SK-N-SH (cell line): ENCODE data around the gene FADS2. TPM values are rescaled to one million over a fixed set of nuclear protein-coding genes. Genes with fewer than 3 reads are reported as not detected.

Source experiments
- CTCF ChIA-PET: fragments of 300-600, 350-600 bp; formaldehyde crosslinking; extraction: SDS; loops from one replicate; lab custom pipeline; 2021; lab: Yijun Ruan, JAX
- POLR2A ChIA-PET: fragments of 350-600 bp; sonication (Branson Sonifier 250); formaldehyde crosslinking; extraction: SDS; loops from one replicate; lab custom pipeline; 2020; ENCODE audit warnings: antibody characterized with exemption, inconsistent platforms; lab: Yijun Ruan, JAX
- DNase-seq: peaks from one replicate; pipeline ENCODE4 v3.0.0; 2012
- H2AFZ ChIP-seq: fragments of 200-600 bp; sonication (generic); 2 replicates; pipeline ENCODE4 v1.8.1; 2016; ENCODE audit warnings: antibody characterized with exemption, mild to moderate bottlenecking, low read depth
- H3F3A ChIP-seq: fragments of 200-600 bp; sonication (generic); replicated peaks from 2 replicates; pipeline ENCODE3; 2016; ENCODE audit warnings: antibody characterized with exemption, mild to moderate bottlenecking; ENCODE audit not compliant: insufficient read depth
- H3K27ac ChIP-seq, 2 experiments: fragments of 200-500 bp in 1 of 2; fragments of 200-600 bp in 1 of 2; sonication (Bioruptor generic) in 1 of 2; sonication (generic), shearing (Covaris generic) in 1 of 2; 2 replicates each; pipeline versions ENCODE4 v1.5.1 to v1.6.1; 2014 to 2016; ENCODE audit warnings: low read depth in 2 of 2, inconsistent platforms in 1 of 2, low read length in 1 of 2, mild to moderate bottlenecking in 1 of 2, mixed read lengths in 1 of 2
- H3K27me3 ChIP-seq: fragments of 200-600 bp; sonication (generic), shearing (Covaris generic); 2 replicates; pipeline ENCODE4 v1.6.1; 2016; ENCODE audit warnings: mixed run types; ENCODE audit not compliant: insufficient read depth
- H3K36me3 ChIP-seq, 2 experiments: fragments of 200-500 bp in 1 of 2; fragments of 200-600 bp in 1 of 2; sonication (Bioruptor generic) in 1 of 2; sonication (generic) in 1 of 2; replicated peaks in 1 of 2; 2 replicates each; pipeline versions ENCODE3 to v1.5.1; 2014 to 2016; ENCODE audit warnings: low read length in 1 of 2, mild to moderate bottlenecking in 1 of 2; ENCODE audit not compliant: insufficient read depth in 2 of 2, control insufficient read depth in 1 of 2
- H3K4me1 ChIP-seq, 2 experiments: fragments of 200-500 bp in 1 of 2; fragments of 200-600 bp in 1 of 2; sonication (Bioruptor generic) in 1 of 2; sonication (generic), shearing (Covaris generic) in 1 of 2; 2 replicates each; pipeline versions ENCODE4 v1.5.1 to v1.6.1; 2014 to 2016; ENCODE audit warnings: low read depth in 1 of 2, low read length in 1 of 2, mixed run types in 1 of 2; ENCODE audit not compliant: insufficient read depth in 2 of 2, control insufficient read depth in 1 of 2
- H3K4me2 ChIP-seq: fragments of 200-600 bp; sonication (generic), shearing (Covaris generic); 2 replicates; pipeline ENCODE4 v1.6.1; 2017; ENCODE audit warnings: mixed run types
- H3K4me3 ChIP-seq, 2 experiments: fragments of 200-500 bp in 1 of 2; fragments of 200-600 bp in 1 of 2; sonication (Bioruptor generic) in 1 of 2; sonication (generic), shearing (Covaris generic) in 1 of 2; 2 replicates each; pipeline versions ENCODE4 v1.5.1 to v1.8.1; 2014 to 2016; ENCODE audit warnings: low read depth in 2 of 2, inconsistent platforms in 1 of 2, low read length in 1 of 2, mild to moderate bottlenecking in 1 of 2, mixed read lengths in 1 of 2, moderate library complexity in 1 of 2
- H3K79me2 ChIP-seq: fragments of 200-600 bp; sonication (generic); 2 replicates; pipeline ENCODE4 v1.8.1; 2017; ENCODE audit warnings: mild to moderate bottlenecking; ENCODE audit not compliant: insufficient read depth
- H3K9ac ChIP-seq: fragments of 200-600 bp; sonication (generic); 2 replicates; pipeline ENCODE4 v1.6.1; 2017; ENCODE audit warnings: mixed run types
- H3K9me2 ChIP-seq: fragments of 200-600 bp; sonication (generic); 2 replicates; pipeline ENCODE4 v1.6.1; 2017; ENCODE audit warnings: mixed run types
- H3K9me3 ChIP-seq: fragments of 200-600 bp; sonication (generic); 2 replicates; pipeline ENCODE4 v1.6.1; 2017; ENCODE audit warnings: mixed run types, mild to moderate bottlenecking, moderate library complexity
- H4K20me1 ChIP-seq: fragments of 200-600 bp; sonication (generic); 2 replicates; pipeline ENCODE4 v1.6.1; 2017; ENCODE audit warnings: mild to moderate bottlenecking, mixed run types; ENCODE audit not compliant: insufficient read depth
- CHD2 ChIP-seq: fragments of 150-350 bp; IDR thresholded peaks from 2 replicates; pipeline ENCODE4 v1.6.1; 2018; ENCODE audit warnings: low read length; ENCODE audit not compliant: partially characterized antibody
- RAD21 ChIP-seq: IDR thresholded peaks from 2 replicates; pipeline ENCODE4 v1.6.1; 2012; ENCODE audit warnings: mild to moderate bottlenecking, low read length
- RCOR1 ChIP-seq: fragments of 150-350 bp; IDR thresholded peaks from 2 replicates; pipeline ENCODE4 v1.6.1; 2017; ENCODE audit warnings: antibody characterized with exemption, low read length
- TAF1 ChIP-seq: IDR thresholded peaks from 2 replicates; pipeline ENCODE4 v1.6.1; 2012; ENCODE audit warnings: low read depth, mild to moderate bottlenecking, low read length, moderate library complexity, borderline replicate concordance
- WGBS: methylation state at CpG from one replicate; pipeline ENCODE4 v1.1.6; 2017; ENCODE audit warnings: low lambda C conversion rate; 5-methylcytosine and 5-hydroxymethylcytosine counted together
- polyA plus RNA-seq, 3 experiments: library from polyadenylated mRNA; depleted of rRNA; stranded (reverse); fragments of >200 nt; gene quantifications; 2 replicates each; pipeline ENCODE4 v1.2.3, GENCODE V29; 2012
- TF ChIP-seq, protein P1 (sequence below): IDR thresholded peaks from 2 replicates; pipeline ENCODE4 v1.4.0; 2012; ENCODE audit warnings: low read depth, borderline replicate concordance

Gene FADS2
- polyA plus RNA-seq, 1 of the 3 experiments (the other 2 are of a cell fraction) = 67.8 TPM

DNA sequence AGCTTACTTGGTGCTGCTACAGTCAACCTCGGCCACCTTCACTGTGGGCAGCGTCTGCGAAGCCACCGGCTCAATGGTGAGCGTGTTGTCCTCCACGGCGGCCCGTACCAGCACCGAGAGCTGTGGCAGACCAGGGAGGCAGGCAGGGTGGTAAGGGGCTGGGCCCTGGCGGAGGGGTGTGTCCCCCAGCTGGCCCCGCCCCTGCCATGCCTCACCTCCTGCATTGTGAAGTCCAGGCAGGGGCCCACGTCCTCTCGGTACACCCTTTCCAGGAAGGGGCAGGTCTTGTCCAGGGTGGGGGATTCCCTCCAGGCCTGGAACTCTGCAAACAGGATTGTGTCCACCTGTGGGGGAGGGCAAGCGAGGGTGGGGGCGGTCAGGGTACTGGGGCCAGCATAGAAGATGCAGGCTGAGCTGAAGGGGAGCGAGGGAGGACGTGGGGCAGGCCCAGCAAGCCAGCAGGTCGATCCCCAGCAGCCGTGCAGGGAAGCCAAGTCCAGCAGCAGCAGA is 76.5 kb downstream of the FADS2 start:
- H3K79me2 ChIP-seq = no peaks in the 10 kb centered on the region
- no peaks in the 10 kb centered on the region for H3F3A ChIP-seq
- H3K4me2 ChIP-seq = no peak overlapping the region
- H3K4me1 ChIP-seq = no peaks in the 10 kb centered on the region
- no peak for DNase-seq
- TF ChIP-seq, protein P1, sequence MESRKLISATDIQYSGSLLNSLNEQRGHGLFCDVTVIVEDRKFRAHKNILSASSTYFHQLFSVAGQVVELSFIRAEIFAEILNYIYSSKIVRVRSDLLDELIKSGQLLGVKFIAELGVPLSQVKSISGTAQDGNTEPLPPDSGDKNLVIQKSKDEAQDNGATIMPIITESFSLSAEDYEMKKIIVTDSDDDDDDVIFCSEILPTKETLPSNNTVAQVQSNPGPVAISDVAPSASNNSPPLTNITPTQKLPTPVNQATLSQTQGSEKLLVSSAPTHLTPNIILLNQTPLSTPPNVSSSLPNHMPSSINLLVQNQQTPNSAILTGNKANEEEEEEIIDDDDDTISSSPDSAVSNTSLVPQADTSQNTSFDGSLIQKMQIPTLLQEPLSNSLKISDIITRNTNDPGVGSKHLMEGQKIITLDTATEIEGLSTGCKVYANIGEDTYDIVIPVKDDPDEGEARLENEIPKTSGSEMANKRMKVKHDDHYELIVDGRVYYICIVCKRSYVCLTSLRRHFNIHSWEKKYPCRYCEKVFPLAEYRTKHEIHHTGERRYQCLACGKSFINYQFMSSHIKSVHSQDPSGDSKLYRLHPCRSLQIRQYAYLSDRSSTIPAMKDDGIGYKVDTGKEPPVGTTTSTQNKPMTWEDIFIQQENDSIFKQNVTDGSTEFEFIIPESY = no peak
- no peak for TF ChIP-seq TAF1
- no peak overlapping the region for H3K9ac ChIP-seq
- H2AFZ ChIP-seq = no peak overlapping the region
- no peaks in the 10 kb centered on the region for H3K27me3 ChIP-seq
- H4K20me1 ChIP-seq = no peaks in the 10 kb centered on the region
- no peaks in the 10 kb centered on the region for H3K9me3 ChIP-seq
- no peak overlapping the region for H3K4me3 ChIP-seq
- 88% methylated on average over 5 of the region's 19 CpGs for WGBS
- CTCF ChIA-PET = interaction anchor here (0.7 to 12.1 kb wide), 9 partner anchors 18 to 203 kb away, joined by 3 to 543 read pairs (median 3); partner anchors contain the start of gene BEST1
- H3K9me2 ChIP-seq = no peaks in the 10 kb centered on the region
- POLR2A ChIA-PET = no interaction called here
- H3K36me3 ChIP-seq = peaks cover 0 to 8% of the 10 kb centered on the region in 2 experiments
- no peak overlapping the region for H3K27ac ChIP-seq

DNA sequence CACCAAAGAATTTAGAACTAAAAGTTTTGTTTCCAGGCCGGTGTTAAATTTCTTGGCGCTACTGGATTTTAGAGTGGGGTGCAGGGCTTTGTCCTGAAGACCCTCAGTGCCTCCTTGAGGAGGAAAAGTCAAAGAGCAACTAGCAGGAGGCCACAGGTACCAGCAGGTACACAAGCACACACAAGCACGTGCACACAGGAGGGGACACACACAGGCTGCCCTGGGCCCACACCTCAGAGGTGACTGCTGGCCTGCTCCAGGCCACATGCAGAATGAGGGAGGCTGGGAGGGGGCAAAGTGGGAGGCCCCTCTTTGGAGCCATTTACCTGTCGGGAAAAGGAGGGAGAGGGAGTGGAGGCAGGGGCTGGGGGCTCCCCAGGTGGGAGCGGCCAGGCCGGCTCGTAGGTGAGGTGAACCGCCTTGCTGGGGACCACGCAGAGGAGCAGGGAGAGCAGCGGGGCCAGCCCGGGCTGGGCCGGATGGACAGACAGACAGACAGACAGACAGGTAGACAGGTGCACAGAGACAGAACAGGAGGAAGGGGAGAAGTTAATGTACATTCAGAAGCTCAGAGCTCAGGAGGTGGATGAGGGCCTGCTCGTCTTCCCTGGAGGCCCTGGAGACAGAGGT is 77.1 kb downstream of the FADS2 start:
- no peak for TF ChIP-seq CHD2
- no peak for TF ChIP-seq RAD21
- no peak for TF ChIP-seq RCOR1
- TF ChIP-seq, protein P1 = no peak
- Histone ChIP-seq H3K79me2 (no peaks in the 10 kb centered on the region), H3K27me3 (no peaks in the 10 kb centered on the region), H3K4me1 (no peaks in the 10 kb centered on the region), H3K4me2 (no peak overlapping the region), H3K9ac (no peak overlapping the region), H3K4me3 (no peak overlapping the region), H4K20me1 (no peaks in the 10 kb centered on the region), H3K36me3 (peaks cover 0 to 8% of the 10 kb centered on the region in 2 experiments), H3K27ac (no peak overlapping the region), H3K9me2 (no peaks in the 10 kb centered on the region), H3F3A (no peaks in the 10 kb centered on the region), H2AFZ (no peak overlapping the region), H3K9me3 (no peaks in the 10 kb centered on the region)
- 96% methylated on average over 12 of the region's 13 CpGs for WGBS
- POLR2A ChIA-PET = no interaction called here
- no peak for DNase-seq
- CTCF ChIA-PET = interaction anchor here (0.7 to 12.1 kb wide), 8 partner anchors 21 to 203 kb away, joined by 3 to 543 read pairs (median 4); partner anchors contain the start of genes BEST1 and FTH1
